HG03432 (cell line): ENCODE results near the gene PPARGC1A.

Source experiments
- ATAC-seq: cut with Tn5 transposase; IDR thresholded peaks from one replicate; pipeline ENCODE4 v1.9.1; 2021; ENCODE audit warnings: mild to moderate bottlenecking, moderate library complexity; ENCODE audit not compliant: unreplicated experiment

The PPARGC1A gene

GRCh38 chr4:23911675-23912455 lies 22.0 kb upstream of the PPARGC1A start:
- peak; percentile 90 for ATAC-seq

- ATAC-seq: no peak
Measured at GRCh38 chr4:23909671-23910070, 19.8 kb upstream of the PPARGC1A start.

GRCh38 chr4:23906839-23907238 lies 17.0 kb upstream of the PPARGC1A start:
- no peak for ATAC-seq

- ATAC-seq: no peak
Measured at GRCh38 chr4:23904639-23905071, 14.8 kb upstream of the PPARGC1A start.

GRCh38 chr4:23903859-23904438 lies 14.1 kb upstream of the PPARGC1A start:
- no peak for ATAC-seq

GRCh38 chr4:23902222-23902804 lies 12.5 kb upstream of the PPARGC1A start:
- ATAC-seq: no peak

GRCh38 chr4:23900636-23901035 lies 10.8 kb upstream of the PPARGC1A start:
- ATAC-seq: no peak

GRCh38 chr4:23899565-23899964 lies 9.7 kb upstream of the PPARGC1A start:
- no peak for ATAC-seq

GRCh38 chr4:23897564-23898109 lies 7.8 kb upstream of the PPARGC1A start:
- no peak for ATAC-seq

- ATAC-seq: no peak
Measured at GRCh38 chr4:23894021-23894420, 4.2 kb upstream of the PPARGC1A start.

GRCh38 chr4:23891064-23891421 lies 1.2 kb upstream of the PPARGC1A start:
- ATAC-seq: no peak

- ATAC-seq: no peak
Measured at GRCh38 chr4:23890369-23891063, 669 bp upstream of the PPARGC1A start.

GRCh38 chr4:23889391-23889790 lies 456 bp downstream of the PPARGC1A start:
- ATAC-seq: peak; percentile 16

GRCh38 chr4:23888421-23889319 lies 1.2 kb downstream of the PPARGC1A start:
- no peak for ATAC-seq

GRCh38 chr4:23887989-23888388 lies 1.9 kb downstream of the PPARGC1A start:
- ATAC-seq: no peak

GRCh38 chr4:23887173-23887572 lies 2.7 kb downstream of the PPARGC1A start:
- ATAC-seq: no peak

GRCh38 chr4:23885943-23886590 lies 3.8 kb downstream of the PPARGC1A start:
- no peak for ATAC-seq

GRCh38 chr4:23884741-23885140 lies 5.1 kb downstream of the PPARGC1A start:
- ATAC-seq: no peak

GRCh38 chr4:23884261-23884660 lies 5.6 kb downstream of the PPARGC1A start:
- no peak for ATAC-seq

- no peak for ATAC-seq
Measured at GRCh38 chr4:23882976-23883531, 6.8 kb downstream of the PPARGC1A start.
